ENCODE measurements around the gene PTPN3. TPM values are rescaled to one million over a fixed set of nuclear protein-coding genes. Genes with fewer than 3 reads are reported as not detected.

The PTPN3 gene
- total RNA-seq, 2 donors from 2014 or later: 2.7 to 4.6 TPM

DNA sequence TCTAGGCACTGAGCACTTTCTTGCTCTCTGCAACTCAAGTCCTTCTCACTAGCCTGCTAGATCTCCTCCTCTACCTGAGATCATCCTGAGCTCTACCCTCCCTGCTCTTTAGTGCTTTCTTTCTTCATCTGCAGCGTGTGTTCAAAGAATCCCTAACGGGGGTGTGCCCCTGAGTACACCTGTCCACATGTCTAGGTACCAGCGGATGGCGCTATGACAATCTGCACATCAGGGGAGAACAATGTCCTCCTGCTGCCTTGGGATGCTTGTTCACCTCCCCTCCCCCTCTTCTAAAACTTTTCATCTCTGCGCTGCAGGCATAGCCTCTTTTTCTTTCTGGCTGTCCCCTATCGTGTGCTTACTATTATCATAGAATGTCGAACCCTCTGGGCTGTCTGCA, 42.7 kb downstream of the PTPN3 start:
- H3K27ac Mint-ChIP-seq: no peak overlapping the region
- H3K36me3 Mint-ChIP-seq (ENCODE audit: low read depth): no peaks in the 10 kb centered on the region
- TF ChIP-seq CTCF (conservative IDR thresholded peaks at IDR 0.05): no peak
- peaks cover 9% of the 10 kb centered on the region for H3K4me1 Mint-ChIP-seq
- H3K9ac ChIP-seq (ENCODE audit: extremely low read depth, low read length, poor library complexity, severe bottlenecking): no peak overlapping the region
- H3K9me3 ChIP-seq (ENCODE audit: control insufficient read depth, low read length): no peaks in the 10 kb centered on the region
- no peak overlapping the region for H3K27ac ChIP-seq (ENCODE audit: low read depth, low read length)
- H3K36me3 ChIP-seq (ENCODE audit: control insufficient read depth, insufficient read depth, low read length): no peaks in the 10 kb centered on the region
- H3K27me3 ChIP-seq (ENCODE audit: control insufficient read depth, insufficient read depth, low read length, poor library complexity, severe bottlenecking): no peaks in the 10 kb centered on the region
- H3K4me3 ChIP-seq (ENCODE audit: low read length): no peak overlapping the region
- 89 to 96% methylated on average over 5 to 7 of the region's 7 CpGs for WGBS, 2 experiments (ENCODE audit: insufficient coverage in 1 of 2, insufficient read length in 1 of 2)
- no peaks in the 10 kb centered on the region for H3K9me3 Mint-ChIP-seq
- H3K4me3 Mint-ChIP-seq: no peak overlapping the region
- no peaks in the 10 kb centered on the region for H3K27me3 Mint-ChIP-seq (ENCODE audit: insufficient read depth)
- no peaks in the 10 kb centered on the region for H3K4me1 ChIP-seq (ENCODE audit: control insufficient read depth, insufficient read depth, low read length)
- no peak for DNase-seq

- H3K4me3 Mint-ChIP-seq: no peak overlapping the region
- H3K9ac ChIP-seq (ENCODE audit: extremely low read depth, low read length, poor library complexity, severe bottlenecking): no peak overlapping the region
- no peak for DNase-seq
- H3K27ac ChIP-seq (ENCODE audit: low read depth, low read length): no peak overlapping the region
- no peaks in the 10 kb centered on the region for H3K9me3 ChIP-seq (ENCODE audit: control insufficient read depth, low read length)
- no peaks in the 10 kb centered on the region for H3K9me3 Mint-ChIP-seq
- H3K27me3 ChIP-seq (ENCODE audit: control insufficient read depth, insufficient read depth, low read length, poor library complexity, severe bottlenecking): no peaks in the 10 kb centered on the region
- H3K4me1 ChIP-seq (ENCODE audit: control insufficient read depth, insufficient read depth, low read length): no peaks in the 10 kb centered on the region
- whole genome bisulfite sequencing, 2 experiments (ENCODE audit: insufficient coverage in 1 of 2, insufficient read length in 1 of 2): 91 to 98% methylated on average over 5 of the region's 5 CpGs
- H3K4me3 ChIP-seq (ENCODE audit: low read length): no peak overlapping the region
- no peaks in the 10 kb centered on the region for H3K36me3 ChIP-seq (ENCODE audit: control insufficient read depth, insufficient read depth, low read length)
- H3K27ac Mint-ChIP-seq: no peak overlapping the region
- no peaks in the 10 kb centered on the region for H3K27me3 Mint-ChIP-seq (ENCODE audit: insufficient read depth)
- H3K36me3 Mint-ChIP-seq (ENCODE audit: low read depth): no peaks in the 10 kb centered on the region
- TF ChIP-seq CTCF (conservative IDR thresholded peaks at IDR 0.05): no peak
- H3K4me1 Mint-ChIP-seq: peaks cover 9% of the 10 kb centered on the region
Observed at GRCh38 chr9:109454601-109455155, 43.4 kb downstream of the PTPN3 start.

DNA sequence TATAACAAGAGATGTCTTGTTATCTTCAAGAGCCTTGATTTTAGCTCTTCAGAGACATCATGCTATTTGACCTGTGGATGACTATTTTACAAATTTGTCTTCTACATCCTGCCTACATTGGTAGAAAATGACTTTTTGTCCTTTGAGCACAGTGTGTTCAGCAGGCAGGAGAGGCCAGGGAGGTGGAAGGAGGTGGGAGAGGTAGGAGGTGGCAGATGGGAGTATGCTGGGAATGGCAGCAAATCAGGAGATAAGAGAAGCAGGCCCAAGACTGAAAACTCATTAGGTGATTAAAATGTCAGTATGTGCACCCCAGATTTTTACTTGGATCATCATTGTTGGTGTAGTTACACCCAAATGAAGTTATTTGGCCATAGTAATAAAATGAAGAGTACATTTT, 44.1 kb downstream of the PTPN3 start:
- Mint-ChIP-seq H3K27me3 (ENCODE audit: insufficient read depth) (no peaks in the 10 kb centered on the region), H3K27ac (no peak overlapping the region), H3K36me3 (ENCODE audit: low read depth) (no peaks in the 10 kb centered on the region), H3K4me1 (peaks cover 9% of the 10 kb centered on the region), H3K9me3 (no peaks in the 10 kb centered on the region), H3K4me3 (no peak overlapping the region)
- H3K9me3 ChIP-seq (ENCODE audit: control insufficient read depth, low read length): no peaks in the 10 kb centered on the region
- H3K9ac ChIP-seq (ENCODE audit: extremely low read depth, low read length, poor library complexity, severe bottlenecking): no peak overlapping the region
- DNase-seq: no peak
- H3K4me3 ChIP-seq (ENCODE audit: low read length): no peak overlapping the region
- H3K36me3 ChIP-seq (ENCODE audit: control insufficient read depth, insufficient read depth, low read length): no peaks in the 10 kb centered on the region
- no peaks in the 10 kb centered on the region for H3K4me1 ChIP-seq (ENCODE audit: control insufficient read depth, insufficient read depth, low read length)
- no peaks in the 10 kb centered on the region for H3K27me3 ChIP-seq (ENCODE audit: control insufficient read depth, insufficient read depth, low read length, poor library complexity, severe bottlenecking)
- no peak for TF ChIP-seq CTCF (conservative IDR thresholded peaks at IDR 0.05)
- H3K27ac ChIP-seq (ENCODE audit: low read depth, low read length): no peak overlapping the region

Data from endodermal cell (in vitro differentiated cells).